ENCODE results near the gene MACROH2A2. TPM values are rescaled to one million over a fixed set of nuclear protein-coding genes. Genes with fewer than 3 reads are reported as not detected.

MACROH2A2 gene
- total and polyA plus RNA-seq, 2 of the 4 experiments (the other 2 are of a cell fraction): 16.1 to 17.4 TPM

DNA sequence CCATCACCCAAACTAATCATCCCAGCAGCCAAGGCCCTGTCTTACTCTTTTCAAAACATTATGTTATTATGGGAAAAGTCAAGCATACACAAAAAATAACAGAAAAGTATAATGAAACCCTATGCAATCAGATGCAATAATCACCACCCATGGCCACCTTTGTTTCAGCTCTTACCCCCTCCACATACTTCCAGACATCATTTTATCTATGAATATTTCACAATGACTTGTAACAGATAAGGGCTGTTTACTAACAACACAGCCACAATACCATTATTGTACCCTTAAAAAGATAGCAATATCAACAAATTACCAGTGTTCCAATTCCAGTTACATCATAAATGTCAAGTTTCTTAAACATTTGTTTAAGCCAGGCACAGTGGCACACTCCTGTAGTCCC is 44.8 kb downstream of the MACROH2A2 start:
- no TSS peak for BruUV-seq (replicated peaks)
- Histone ChIP-seq H3K56ac (ENCODE audit: extremely low read depth, insufficient read depth, low read length) (no peak overlapping the region), H4K5ac (ENCODE audit: low read depth, low read length) (no peak overlapping the region), H4K20me1 (ENCODE audit: insufficient read depth, low read length) (no peaks in the 10 kb centered on the region), H3K9me3 (ENCODE audit: control insufficient read depth, insufficient read depth, low read length) (no peaks in the 10 kb centered on the region), H3K36me3 (ENCODE audit: control insufficient read depth, insufficient read depth, low read length) (peaks cover 31% of the 10 kb centered on the region), H3K4me1 (ENCODE audit: control insufficient read depth, insufficient read depth, low read length) (no peaks in the 10 kb centered on the region), H2BK20ac (ENCODE audit: low read depth, low read length) (no peak overlapping the region), H2BK120ac (ENCODE audit: low read depth, low read length) (no peak overlapping the region), H3K9ac (ENCODE audit: low read depth, low read length) (no peak overlapping the region), H3K27me3 (ENCODE audit: control insufficient read depth, insufficient read depth, low read length) (no peaks in the 10 kb centered on the region), H3K79me1 (ENCODE audit: low read depth in 1 of 2, low read length in 2 of 2) (no peaks in the 10 kb centered on the region), H3K14ac (replicated peaks; ENCODE audit: low read depth, low read length) (no peak overlapping the region), H3K4ac (ENCODE audit: low read depth, low read length) (no peak overlapping the region), H3K4me3 (ENCODE audit: insufficient read depth, low read depth, low read length) (no peak overlapping the region), H3K4me2 (ENCODE audit: low read depth, low read length) (no peak overlapping the region), H2BK15ac (ENCODE audit: low read depth, low read length) (no peak overlapping the region), H2AFZ (replicated peaks; ENCODE audit: low read length, poor library complexity) (no peak overlapping the region), H2BK5ac (ENCODE audit: low read depth, low read length, poor library complexity, severe bottlenecking) (no peak overlapping the region), H3K27ac (ENCODE audit: insufficient read depth, low read length) (no peak overlapping the region), H2AK5ac (ENCODE audit: low read depth, low read length) (no peak overlapping the region), H4K91ac (ENCODE audit: insufficient read depth, low read depth, low read length) (no peak overlapping the region), H2AK9ac (replicated peaks; ENCODE audit: low read depth, low read length, poor library complexity) (no peak overlapping the region), H4K8ac (ENCODE audit: low read depth in 2 of 2, low read length in 2 of 2) (no peak overlapping the region), H3K18ac (ENCODE audit: low read depth, low read length) (no peak overlapping the region), H3K9me1 (ENCODE audit: insufficient read depth, low read length) (peaks cover 10% of the 10 kb centered on the region; the same call in 1 of the 2 replicates), H3K23ac (ENCODE audit: low read depth, low read length) (no peak overlapping the region)
- ATAC-seq (ENCODE audit: low read depth): no peak
- in situ Hi-C loops (cut with MboI; ENCODE audit: low sequenced_read_pairs) (no loop called here), intact Hi-C loops (cut with micrococcal nuclease) (no loop called here), dilution Hi-C loops (cut with HindIII; ENCODE audit: low sequenced_read_pairs, unreplicated experiment) (no loop called here)
- ChIA-PET CTCF (no interaction called here), POLR2A (ENCODE audit: unreplicated experiment) (no interaction called here)
- TF ChIP-seq MXI1 (IDR thresholded peaks at IDR 0.05; ENCODE audit: borderline replicate concordance, low read depth, low read length) (no peak), POLR2A (IDR thresholded peaks at IDR 0.05; ENCODE audit: low read depth, low read length) (no peak), CEBPB (IDR thresholded peaks at IDR 0.05; ENCODE audit: low read depth, low read length) (no peak), SMC3 (IDR thresholded peaks at IDR 0.05; ENCODE audit: low read depth, low read length) (no peak), FOS (IDR thresholded peaks at IDR 0.05; ENCODE audit: low read depth, low read length) (no peak), MAFK (IDR thresholded peaks at IDR 0.05; ENCODE audit: low read depth, low read length) (no peak), RAD21 (IDR thresholded peaks at IDR 0.05; ENCODE audit: low read length) (no peak), BHLHE40 (IDR thresholded peaks at IDR 0.05; ENCODE audit: low read depth, low read length) (no peak), RCOR1 (IDR thresholded peaks at IDR 0.05; ENCODE audit: insufficient replicate concordance, low read length) (no peak), CHD1 (IDR thresholded peaks at IDR 0.05; ENCODE audit: low read depth, low read length) (no peak), RFX5 (IDR thresholded peaks at IDR 0.05; ENCODE audit: low read depth, low read length) (no peak), NFE2L2 (IDR thresholded peaks at IDR 0.05; ENCODE audit: low read depth, low read length) (no peak), MAZ (IDR thresholded peaks at IDR 0.05; ENCODE audit: borderline replicate concordance, low read depth, low read length) (no peak)
- TF ChIP-seq, protein P1, sequence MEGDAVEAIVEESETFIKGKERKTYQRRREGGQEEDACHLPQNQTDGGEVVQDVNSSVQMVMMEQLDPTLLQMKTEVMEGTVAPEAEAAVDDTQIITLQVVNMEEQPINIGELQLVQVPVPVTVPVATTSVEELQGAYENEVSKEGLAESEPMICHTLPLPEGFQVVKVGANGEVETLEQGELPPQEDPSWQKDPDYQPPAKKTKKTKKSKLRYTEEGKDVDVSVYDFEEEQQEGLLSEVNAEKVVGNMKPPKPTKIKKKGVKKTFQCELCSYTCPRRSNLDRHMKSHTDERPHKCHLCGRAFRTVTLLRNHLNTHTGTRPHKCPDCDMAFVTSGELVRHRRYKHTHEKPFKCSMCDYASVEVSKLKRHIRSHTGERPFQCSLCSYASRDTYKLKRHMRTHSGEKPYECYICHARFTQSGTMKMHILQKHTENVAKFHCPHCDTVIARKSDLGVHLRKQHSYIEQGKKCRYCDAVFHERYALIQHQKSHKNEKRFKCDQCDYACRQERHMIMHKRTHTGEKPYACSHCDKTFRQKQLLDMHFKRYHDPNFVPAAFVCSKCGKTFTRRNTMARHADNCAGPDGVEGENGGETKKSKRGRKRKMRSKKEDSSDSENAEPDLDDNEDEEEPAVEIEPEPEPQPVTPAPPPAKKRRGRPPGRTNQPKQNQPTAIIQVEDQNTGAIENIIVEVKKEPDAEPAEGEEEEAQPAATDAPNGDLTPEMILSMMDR (conservative IDR thresholded peaks at IDR 0.05; ENCODE audit: low read depth, low read length): no peak
- TF ChIP-seq, protein P2, sequence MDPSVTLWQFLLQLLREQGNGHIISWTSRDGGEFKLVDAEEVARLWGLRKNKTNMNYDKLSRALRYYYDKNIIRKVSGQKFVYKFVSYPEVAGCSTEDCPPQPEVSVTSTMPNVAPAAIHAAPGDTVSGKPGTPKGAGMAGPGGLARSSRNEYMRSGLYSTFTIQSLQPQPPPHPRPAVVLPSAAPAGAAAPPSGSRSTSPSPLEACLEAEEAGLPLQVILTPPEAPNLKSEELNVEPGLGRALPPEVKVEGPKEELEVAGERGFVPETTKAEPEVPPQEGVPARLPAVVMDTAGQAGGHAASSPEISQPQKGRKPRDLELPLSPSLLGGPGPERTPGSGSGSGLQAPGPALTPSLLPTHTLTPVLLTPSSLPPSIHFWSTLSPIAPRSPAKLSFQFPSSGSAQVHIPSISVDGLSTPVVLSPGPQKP (IDR thresholded peaks at IDR 0.05; ENCODE audit: borderline replicate concordance, low read depth, low read length): no peak
- TF ChIP-seq, protein P3, sequence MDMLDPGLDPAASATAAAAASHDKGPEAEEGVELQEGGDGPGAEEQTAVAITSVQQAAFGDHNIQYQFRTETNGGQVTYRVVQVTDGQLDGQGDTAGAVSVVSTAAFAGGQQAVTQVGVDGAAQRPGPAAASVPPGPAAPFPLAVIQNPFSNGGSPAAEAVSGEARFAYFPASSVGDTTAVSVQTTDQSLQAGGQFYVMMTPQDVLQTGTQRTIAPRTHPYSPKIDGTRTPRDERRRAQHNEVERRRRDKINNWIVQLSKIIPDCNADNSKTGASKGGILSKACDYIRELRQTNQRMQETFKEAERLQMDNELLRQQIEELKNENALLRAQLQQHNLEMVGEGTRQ (IDR thresholded peaks at IDR 0.05; ENCODE audit: low read depth, low read length): no peak
- no peak for DNase-seq
